ENCODE results near the gene SVIL. TPM values are rescaled to one million over a fixed set of nuclear protein-coding genes. Genes with fewer than 3 reads are reported as not detected.

SVIL gene
- total and polyA plus RNA-seq, 2 of the 13 experiments (the other 11 are each of a cell fraction or from before 2014, with no cell fraction given): 3.9 to 12.1 TPM

DNA sequence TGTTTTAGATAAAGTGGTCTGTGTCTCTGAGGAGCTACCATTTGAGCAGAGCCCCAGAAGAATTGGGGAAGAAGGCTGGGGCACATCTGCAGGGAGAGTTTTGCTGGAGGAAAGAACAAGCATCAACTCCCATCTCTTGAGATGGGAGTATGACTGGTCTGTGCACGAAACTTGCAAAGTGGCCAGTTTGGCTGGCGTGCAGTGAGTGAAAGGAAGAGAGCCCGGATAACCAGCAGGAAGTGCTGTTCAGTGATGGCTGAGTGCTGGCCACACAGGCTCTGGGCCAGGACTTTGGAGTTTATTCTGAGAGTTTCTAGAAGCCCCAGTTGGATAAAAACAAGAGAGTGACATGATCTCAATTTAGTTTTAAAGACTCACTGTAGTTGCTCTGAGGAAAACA, 34.4 kb upstream of the SVIL start:
- POLR2A ChIA-PET: no interaction called here
- no peak overlapping the region for H3K4me2 ChIP-seq (ENCODE audit: low read depth, low read length)
- H3K27ac ChIP-seq (ENCODE audit: extremely low read length, insufficient read depth, low read length): no peak overlapping the region
- no peaks in the 10 kb centered on the region for H3K4me1 ChIP-seq (ENCODE audit: insufficient read depth, low read length)
- H3K36me3 ChIP-seq (replicated peaks in 1 of 2; ENCODE audit: control insufficient read depth in 1 of 2, insufficient read depth in 2 of 2, low read length in 2 of 2): no peaks in the 10 kb centered on the region
- no peak overlapping the region for H3K9ac ChIP-seq (ENCODE audit: insufficient read depth, low read depth, low read length)
- H3K4me3 ChIP-seq (replicated peaks in 1 of 3; ENCODE audit: insufficient read depth in 1 of 3, low read depth in 2 of 3, low read length in 3 of 3): no peak overlapping the region
- no peaks in the 10 kb centered on the region for H4K20me1 ChIP-seq (ENCODE audit: insufficient read depth, low read length)
- 94% methylated on average over 3 of the region's 3 CpGs for WGBS (ENCODE audit: low lambda C conversion rate)
- DNase-seq (ENCODE audit: low spot score) (no peak), FAIRE-seq (no peak), ATAC-seq (no peak)
- no peaks in the 10 kb centered on the region for H3K27me3 ChIP-seq (ENCODE audit: control insufficient read depth in 1 of 2, insufficient read depth in 2 of 2, low read length in 2 of 2)
- no peaks in the 10 kb centered on the region for H3K9me3 ChIP-seq (ENCODE audit: low read length)
- no peak overlapping the region for H2AFZ ChIP-seq (ENCODE audit: low read length)
- no TSS peak for BruUV-seq (replicated peaks)
- intact Hi-C loops (cut with micrococcal nuclease; ENCODE audit: unreplicated experiment): no loop called here
- CTCF ChIA-PET (ENCODE audit: low intra/inter-chr PET ratio, low total read pairs): no interaction called here
- in situ Hi-C loops (cut with HindIII; ENCODE audit: extremely low pct_ligation_motif_present, low pct_unique_long_range_greater_than_20kb): no loop called here
- H3K79me2 ChIP-seq (ENCODE audit: insufficient read depth, low read length): no peaks in the 10 kb centered on the region
- TF ChIP-seq, protein P1, sequence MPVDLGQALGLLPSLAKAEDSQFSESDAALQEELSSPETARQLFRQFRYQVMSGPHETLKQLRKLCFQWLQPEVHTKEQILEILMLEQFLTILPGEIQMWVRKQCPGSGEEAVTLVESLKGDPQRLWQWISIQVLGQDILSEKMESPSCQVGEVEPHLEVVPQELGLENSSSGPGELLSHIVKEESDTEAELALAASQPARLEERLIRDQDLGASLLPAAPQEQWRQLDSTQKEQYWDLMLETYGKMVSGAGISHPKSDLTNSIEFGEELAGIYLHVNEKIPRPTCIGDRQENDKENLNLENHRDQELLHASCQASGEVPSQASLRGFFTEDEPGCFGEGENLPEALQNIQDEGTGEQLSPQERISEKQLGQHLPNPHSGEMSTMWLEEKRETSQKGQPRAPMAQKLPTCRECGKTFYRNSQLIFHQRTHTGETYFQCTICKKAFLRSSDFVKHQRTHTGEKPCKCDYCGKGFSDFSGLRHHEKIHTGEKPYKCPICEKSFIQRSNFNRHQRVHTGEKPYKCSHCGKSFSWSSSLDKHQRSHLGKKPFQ (CRISPR knock-in tag; IDR thresholded peaks at IDR 0.05; ENCODE audit: insufficient replicate concordance): no peak
- no peak for TF ChIP-seq HNF4A (CRISPR knock-in tag; IDR thresholded peaks at IDR 0.05)
- no peak for TF ChIP-seq NFKB2 (CRISPR knock-in tag; IDR thresholded peaks at IDR 0.05; ENCODE audit: borderline replicate concordance)
- TF ChIP-seq ZSCAN21 (CRISPR knock-in tag; IDR thresholded peaks at IDR 0.05; ENCODE audit: borderline replicate concordance): no peak
- no peak for TF ChIP-seq NR2F1 (CRISPR knock-in tag; IDR thresholded peaks at IDR 0.05)
- TF ChIP-seq ZNF296 (CRISPR knock-in tag; conservative IDR thresholded peaks at IDR 0.05): no peak
- no peak for TF ChIP-seq NKX3-1 (CRISPR knock-in tag; IDR thresholded peaks at IDR 0.05)
- TF ChIP-seq, protein P2, sequence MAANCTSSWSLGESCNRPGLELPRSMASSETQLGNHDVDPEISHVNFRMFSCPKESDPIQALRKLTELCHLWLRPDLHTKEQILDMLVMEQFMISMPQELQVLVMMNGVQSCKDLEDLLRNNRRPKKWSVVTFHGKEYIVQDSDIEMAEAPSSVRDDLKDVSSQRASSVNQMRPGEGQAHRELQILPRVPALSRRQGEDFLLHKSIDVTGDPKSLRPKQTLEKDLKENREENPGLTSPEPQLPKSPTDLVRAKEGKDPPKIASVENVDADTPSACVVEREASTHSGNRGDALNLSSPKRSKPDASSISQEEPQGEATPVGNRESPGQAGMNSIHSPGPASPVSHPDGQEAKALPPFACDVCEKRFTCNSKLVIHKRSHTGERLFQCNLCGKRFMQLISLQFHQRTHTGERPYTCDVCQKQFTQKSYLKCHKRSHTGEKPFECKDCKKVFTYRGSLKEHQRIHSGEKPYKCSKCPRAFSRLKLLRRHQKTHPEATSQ (CRISPR knock-in tag; IDR thresholded peaks at IDR 0.05; ENCODE audit: borderline replicate concordance): no peak
- no peak for TF ChIP-seq ZNF496 (CRISPR knock-in tag; IDR thresholded peaks at IDR 0.05; ENCODE audit: insufficient replicate concordance)
- TF ChIP-seq ZNF629 (CRISPR knock-in tag; conservative IDR thresholded peaks at IDR 0.05): no peak
- TF ChIP-seq, protein P3, sequence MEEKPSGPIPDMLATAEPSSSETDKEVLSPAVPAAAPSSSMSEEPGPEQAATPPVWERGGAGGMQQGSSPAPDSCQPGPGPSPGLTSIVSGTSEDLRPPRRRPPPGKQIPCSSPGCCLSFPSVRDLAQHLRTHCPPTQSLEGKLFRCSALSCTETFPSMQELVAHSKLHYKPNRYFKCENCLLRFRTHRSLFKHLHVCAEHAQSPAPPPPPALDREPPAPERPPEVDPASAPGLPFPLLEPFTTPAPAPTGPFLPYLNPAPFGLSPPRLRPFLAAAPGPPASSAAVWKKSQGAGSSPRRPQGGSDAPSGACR (CRISPR knock-in tag; IDR thresholded peaks at IDR 0.05): no peak
- TF ChIP-seq SRSF9 (IDR thresholded peaks at IDR 0.05; ENCODE audit: borderline replicate concordance, insufficient read depth, low read depth, low read length, poor library complexity, severe bottlenecking): no peak
- TF ChIP-seq, protein P4, sequence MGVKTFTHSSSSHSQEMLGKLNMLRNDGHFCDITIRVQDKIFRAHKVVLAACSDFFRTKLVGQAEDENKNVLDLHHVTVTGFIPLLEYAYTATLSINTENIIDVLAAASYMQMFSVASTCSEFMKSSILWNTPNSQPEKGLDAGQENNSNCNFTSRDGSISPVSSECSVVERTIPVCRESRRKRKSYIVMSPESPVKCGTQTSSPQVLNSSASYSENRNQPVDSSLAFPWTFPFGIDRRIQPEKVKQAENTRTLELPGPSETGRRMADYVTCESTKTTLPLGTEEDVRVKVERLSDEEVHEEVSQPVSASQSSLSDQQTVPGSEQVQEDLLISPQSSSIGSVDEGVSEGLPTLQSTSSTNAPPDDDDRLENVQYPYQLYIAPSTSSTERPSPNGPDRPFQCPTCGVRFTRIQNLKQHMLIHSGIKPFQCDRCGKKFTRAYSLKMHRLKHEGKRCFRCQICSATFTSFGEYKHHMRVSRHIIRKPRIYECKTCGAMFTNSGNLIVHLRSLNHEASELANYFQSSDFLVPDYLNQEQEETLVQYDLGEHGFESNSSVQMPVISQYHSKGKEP (CRISPR knock-in tag; IDR thresholded peaks at IDR 0.05): no peak
- no peak for TF ChIP-seq TP53 (CRISPR knock-in tag; conservative IDR thresholded peaks at IDR 0.05)
- no peak for TF ChIP-seq ZNF256 (CRISPR knock-in tag; conservative IDR thresholded peaks at IDR 0.05)
- TF ChIP-seq, protein P5, sequence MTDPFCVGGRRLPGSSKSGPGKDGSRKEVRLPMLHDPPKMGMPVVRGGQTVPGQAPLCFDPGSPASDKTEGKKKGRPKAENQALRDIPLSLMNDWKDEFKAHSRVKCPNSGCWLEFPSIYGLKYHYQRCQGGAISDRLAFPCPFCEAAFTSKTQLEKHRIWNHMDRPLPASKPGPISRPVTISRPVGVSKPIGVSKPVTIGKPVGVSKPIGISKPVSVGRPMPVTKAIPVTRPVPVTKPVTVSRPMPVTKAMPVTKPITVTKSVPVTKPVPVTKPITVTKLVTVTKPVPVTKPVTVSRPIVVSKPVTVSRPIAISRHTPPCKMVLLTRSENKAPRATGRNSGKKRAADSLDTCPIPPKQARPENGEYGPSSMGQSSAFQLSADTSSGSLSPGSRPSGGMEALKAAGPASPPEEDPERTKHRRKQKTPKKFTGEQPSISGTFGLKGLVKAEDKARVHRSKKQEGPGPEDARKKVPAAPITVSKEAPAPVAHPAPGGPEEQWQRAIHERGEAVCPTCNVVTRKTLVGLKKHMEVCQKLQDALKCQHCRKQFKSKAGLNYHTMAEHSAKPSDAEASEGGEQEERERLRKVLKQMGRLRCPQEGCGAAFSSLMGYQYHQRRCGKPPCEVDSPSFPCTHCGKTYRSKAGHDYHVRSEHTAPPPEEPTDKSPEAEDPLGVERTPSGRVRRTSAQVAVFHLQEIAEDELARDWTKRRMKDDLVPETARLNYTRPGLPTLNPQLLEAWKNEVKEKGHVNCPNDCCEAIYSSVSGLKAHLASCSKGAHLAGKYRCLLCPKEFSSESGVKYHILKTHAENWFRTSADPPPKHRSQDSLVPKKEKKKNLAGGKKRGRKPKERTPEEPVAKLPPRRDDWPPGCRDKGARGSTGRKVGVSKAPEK (CRISPR knock-in tag; IDR thresholded peaks at IDR 0.05; ENCODE audit: borderline replicate concordance): no peak
- no peak for TF ChIP-seq NFRKB (IDR thresholded peaks at IDR 0.05)
